GM12874 (cell line): ENCODE measurements around the gene SPACDR.
A peak's percentile ranks its signal among the peaks of the same experiment; 100 is the strongest.

Source experiments
- TF ChIP-seq, protein P1 (sequence below): IDR thresholded peaks from 2 replicates; pipeline ENCODE4 v1.5.1; 2011; ENCODE audit warnings: low read depth, mild to moderate bottlenecking, control low read depth, low read length, moderate library complexity; ENCODE audit not compliant: insufficient read depth

The SPACDR gene

GRCh38 chr7:100472854-100473499, 8.9 kb upstream of the SPACDR start:
- TF ChIP-seq, protein P1, sequence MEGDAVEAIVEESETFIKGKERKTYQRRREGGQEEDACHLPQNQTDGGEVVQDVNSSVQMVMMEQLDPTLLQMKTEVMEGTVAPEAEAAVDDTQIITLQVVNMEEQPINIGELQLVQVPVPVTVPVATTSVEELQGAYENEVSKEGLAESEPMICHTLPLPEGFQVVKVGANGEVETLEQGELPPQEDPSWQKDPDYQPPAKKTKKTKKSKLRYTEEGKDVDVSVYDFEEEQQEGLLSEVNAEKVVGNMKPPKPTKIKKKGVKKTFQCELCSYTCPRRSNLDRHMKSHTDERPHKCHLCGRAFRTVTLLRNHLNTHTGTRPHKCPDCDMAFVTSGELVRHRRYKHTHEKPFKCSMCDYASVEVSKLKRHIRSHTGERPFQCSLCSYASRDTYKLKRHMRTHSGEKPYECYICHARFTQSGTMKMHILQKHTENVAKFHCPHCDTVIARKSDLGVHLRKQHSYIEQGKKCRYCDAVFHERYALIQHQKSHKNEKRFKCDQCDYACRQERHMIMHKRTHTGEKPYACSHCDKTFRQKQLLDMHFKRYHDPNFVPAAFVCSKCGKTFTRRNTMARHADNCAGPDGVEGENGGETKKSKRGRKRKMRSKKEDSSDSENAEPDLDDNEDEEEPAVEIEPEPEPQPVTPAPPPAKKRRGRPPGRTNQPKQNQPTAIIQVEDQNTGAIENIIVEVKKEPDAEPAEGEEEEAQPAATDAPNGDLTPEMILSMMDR: no peak

DNA sequence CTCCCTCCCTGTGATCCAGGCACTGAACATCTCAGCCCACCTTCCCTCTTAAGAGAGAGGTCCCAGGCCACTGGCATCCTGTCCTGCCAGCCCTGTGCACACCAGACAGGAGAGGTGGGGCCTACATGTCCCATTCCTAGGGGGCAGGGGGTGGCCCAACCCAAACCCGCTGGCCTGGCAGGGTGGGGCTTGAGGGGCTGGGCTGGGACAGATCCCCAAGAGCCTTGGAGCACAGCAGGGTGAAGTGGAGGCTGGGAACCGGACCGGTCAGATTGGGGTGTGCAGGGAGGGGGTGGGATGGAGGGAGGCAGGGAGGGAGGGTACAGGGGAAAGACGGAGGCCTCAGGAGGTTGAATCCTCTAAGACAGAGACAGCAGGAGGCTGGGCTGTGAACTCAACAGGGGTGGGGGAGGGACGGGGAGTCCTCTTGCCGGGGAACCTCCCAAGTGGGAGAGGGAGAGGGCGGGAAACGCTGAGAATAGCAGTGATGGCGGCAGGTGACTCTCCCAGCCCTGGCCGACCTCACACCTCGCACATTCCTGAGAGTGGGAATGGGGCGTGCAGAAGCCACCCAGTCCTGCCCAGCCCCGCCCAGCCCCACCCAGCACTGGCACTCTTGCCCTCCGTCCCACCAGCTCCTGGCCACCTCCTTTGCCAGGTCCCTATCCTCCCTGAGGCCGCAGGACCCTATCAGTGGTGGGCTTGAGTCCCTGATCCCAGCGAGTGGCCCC, 8.2 kb upstream of the SPACDR start:
- TF ChIP-seq, protein P1: no peak

- TF ChIP-seq, protein P1: no peak
Observed at GRCh38 chr7:100471021-100471420, 7.0 kb upstream of the SPACDR start.

DNA sequence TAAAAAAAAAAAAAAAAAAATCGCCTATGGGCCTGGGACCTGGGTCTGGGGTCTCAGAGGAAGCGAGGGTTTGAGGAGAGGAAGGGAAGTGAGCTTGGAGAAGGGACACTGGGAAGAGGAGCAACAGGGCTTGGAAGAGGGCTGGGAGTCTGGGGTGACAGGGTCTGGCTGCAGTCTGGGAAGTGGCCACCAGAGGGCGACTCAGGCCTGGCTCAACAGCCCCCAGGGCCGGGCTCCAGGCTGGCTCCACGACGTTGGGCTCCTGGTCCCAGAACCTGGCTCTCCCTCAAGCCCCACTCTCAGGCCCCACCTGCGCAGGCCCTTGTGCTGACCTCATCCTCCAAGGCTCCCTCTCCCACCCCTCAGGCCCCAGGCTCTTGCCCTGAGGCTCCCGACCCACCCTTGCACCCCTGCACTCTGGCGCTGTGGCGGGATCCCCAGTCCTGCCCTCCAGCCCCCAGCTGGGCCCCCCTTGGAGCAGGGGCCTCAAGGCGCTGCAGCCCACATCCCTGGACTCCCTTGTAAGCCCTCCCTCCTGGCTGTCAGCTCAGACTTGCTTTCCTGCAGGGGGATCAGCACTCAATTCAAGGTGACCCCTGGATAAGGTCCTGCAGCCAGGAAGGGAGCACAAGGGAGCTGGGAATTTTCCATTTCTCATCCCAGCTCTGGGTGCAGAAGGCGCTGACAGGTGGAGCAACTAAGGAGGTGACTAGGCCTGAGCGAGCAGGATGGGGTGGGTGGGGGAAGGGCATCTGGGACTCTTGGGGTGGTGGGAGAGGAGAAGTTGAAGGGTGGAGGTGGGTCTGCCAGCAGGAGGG, 5.4 kb upstream of the SPACDR start:
- TF ChIP-seq, protein P1: peak; percentile 99

- TF ChIP-seq, protein P1: no peak
Observed at GRCh38 chr7:100467638-100468373, 3.7 kb upstream of the SPACDR start.

- TF ChIP-seq, protein P1: no peak
Observed at GRCh38 chr7:100466653-100467605, 2.9 kb upstream of the SPACDR start.
